GM21360 (cell line): ENCODE data around the gene TTLL11.
"Not testable (repeated sequence)": the region's sequence is repeated elsewhere in the genome, so short reads cannot be mapped to it uniquely, and the experiment has no call there.

Experiments used
- ATAC-seq: cut with Tn5 transposase; IDR thresholded peaks from one replicate; pipeline ENCODE4 v1.9.1; 2021; ENCODE audit warnings: mild to moderate bottlenecking, moderate library complexity; ENCODE audit not compliant: unreplicated experiment

TTLL11 gene

GRCh38 chr9:121807069-121807822 is 285.9 kb downstream of the TTLL11 start:
- no peak for ATAC-seq

GRCh38 chr9:121802753-121803152 is 290.4 kb downstream of the TTLL11 start:
- ATAC-seq: no peak

DNA sequence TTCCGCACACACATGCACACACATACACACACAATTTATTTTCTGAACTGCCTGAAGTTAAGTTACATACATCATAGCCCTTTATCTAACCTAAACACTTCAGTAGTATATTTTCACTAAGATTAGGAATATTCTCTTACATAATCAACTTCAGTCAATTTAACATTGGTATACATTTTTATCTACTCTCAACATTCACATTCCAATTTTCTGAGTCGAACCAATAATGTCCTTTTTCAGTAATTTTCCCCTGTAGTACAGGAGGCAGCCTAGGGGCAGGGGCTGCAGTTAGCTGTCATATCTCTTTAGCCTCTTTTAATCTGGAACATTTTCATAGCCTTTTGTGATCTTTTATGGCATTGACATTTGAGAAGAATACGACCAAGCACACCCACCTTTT is 291.5 kb downstream of the TTLL11 start:
- no peak for ATAC-seq

DNA sequence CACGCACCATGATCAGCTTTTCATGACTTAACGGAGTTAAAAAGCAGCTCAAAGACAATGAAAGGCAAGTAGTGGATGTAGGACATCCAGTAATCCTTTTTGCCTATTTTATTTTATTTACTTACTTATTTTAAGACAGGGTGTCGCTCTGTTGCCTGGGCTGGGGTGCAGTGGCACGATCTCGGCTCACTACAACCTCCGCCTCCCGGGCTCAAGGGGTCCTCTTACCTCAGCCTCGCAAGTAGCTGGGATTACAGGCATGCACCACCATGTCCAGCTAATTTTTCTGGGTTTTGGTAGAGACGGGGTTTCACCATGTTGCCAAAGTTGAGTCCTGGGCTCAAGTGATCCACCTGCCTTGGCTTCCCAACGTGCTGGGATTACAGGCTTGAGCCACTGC is 292.7 kb downstream of the TTLL11 start:
- no peak for ATAC-seq

GRCh38 chr9:121798941-121799340 is 294.2 kb downstream of the TTLL11 start:
- ATAC-seq: no peak

DNA sequence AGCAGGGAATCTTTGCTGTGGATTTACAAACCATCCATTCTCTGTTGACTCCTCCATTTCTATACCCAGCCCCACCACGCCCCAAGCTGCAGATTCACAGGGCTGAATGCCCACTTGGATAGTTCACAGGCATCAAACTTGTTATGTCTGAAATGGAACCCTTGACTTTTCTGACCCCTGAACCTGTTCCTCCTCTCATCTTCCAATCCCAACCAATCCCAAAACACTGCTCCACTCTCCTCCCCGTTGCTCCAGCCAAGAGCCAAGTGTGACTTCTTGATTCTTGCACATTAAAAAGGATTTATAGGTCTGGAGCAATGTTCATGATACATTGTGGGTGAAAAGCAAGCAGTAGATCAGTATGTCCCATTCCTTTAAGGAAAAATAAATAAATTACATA is 296.0 kb downstream of the TTLL11 start:
- ATAC-seq: no peak

GRCh38 chr9:121794334-121794733 is 298.8 kb downstream of the TTLL11 start:
- ATAC-seq: not testable (repeated sequence)

- not testable (repeated sequence) for ATAC-seq
Observed at GRCh38 chr9:121792476-121792875, 300.6 kb downstream of the TTLL11 start.

DNA sequence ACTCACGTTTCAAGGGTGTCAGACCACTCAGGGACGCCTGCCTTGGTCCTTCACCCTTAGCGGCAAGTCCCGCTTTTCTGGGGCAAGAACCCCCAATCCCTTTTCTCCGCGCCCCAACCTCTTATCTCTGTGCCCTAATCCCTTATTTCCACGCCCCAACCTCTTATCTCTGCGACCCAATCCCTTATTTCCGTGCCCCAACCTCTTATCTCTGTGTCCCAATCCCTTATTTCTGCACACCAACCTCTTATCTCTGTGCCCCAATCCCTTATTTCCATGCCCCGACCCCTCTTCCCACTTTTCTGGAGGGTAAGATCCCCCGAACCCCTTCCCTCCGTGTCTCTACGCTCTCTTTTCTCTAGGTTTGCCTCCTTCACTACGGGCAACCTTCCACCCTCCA is 302.3 kb downstream of the TTLL11 start:
- ATAC-seq: no peak

DNA sequence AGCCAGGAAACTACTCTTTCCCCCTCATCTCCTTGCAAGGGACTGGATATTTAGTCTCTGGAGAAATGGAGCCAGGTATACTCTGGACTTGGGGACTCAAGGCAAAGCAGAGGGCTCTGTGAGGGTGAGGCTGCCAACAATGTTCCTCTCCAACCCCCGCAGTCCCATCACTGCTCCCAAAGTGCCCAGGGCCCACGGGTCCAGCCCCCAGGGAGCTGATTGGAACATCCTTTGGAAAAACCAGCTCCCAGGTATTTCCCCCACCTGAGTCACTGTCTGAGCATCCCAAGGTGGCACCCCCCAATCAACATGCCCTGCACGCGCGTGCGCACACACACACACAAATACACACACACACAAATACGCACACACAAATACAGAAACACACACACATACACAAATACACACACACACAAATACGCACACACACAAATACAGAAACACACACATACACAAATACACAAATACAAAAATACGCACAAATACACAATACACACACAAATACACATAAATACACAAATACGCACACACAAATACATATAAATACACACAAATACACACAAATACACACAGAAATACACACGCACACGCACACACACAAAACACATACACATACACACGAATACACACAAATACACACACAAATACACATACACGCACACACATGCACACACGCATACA is 304.3 kb downstream of the TTLL11 start:
- no peak for ATAC-seq

- no peak for ATAC-seq
Observed at GRCh38 chr9:121786998-121787422, 306.1 kb downstream of the TTLL11 start.

DNA sequence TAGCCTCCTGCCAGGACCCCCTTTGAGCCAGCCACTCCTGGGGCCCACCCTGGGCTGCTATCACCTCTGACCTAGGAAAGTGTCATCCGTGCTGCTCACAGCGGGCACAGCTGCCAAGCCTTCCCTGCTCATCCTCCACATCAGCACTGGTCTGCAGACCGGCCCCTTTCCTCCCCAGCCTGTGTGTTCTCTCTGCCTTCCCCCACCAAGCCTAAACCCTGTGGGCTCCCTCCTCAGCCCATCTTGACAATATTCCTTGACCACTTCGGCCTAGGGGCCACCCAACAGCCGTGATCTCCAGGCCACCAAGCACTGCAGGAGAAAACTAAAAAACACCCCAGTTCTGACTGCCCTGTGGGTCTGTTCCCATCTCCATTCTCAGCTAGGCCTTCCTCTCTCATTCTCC is 306.6 kb downstream of the TTLL11 start:
- ATAC-seq: no peak

DNA sequence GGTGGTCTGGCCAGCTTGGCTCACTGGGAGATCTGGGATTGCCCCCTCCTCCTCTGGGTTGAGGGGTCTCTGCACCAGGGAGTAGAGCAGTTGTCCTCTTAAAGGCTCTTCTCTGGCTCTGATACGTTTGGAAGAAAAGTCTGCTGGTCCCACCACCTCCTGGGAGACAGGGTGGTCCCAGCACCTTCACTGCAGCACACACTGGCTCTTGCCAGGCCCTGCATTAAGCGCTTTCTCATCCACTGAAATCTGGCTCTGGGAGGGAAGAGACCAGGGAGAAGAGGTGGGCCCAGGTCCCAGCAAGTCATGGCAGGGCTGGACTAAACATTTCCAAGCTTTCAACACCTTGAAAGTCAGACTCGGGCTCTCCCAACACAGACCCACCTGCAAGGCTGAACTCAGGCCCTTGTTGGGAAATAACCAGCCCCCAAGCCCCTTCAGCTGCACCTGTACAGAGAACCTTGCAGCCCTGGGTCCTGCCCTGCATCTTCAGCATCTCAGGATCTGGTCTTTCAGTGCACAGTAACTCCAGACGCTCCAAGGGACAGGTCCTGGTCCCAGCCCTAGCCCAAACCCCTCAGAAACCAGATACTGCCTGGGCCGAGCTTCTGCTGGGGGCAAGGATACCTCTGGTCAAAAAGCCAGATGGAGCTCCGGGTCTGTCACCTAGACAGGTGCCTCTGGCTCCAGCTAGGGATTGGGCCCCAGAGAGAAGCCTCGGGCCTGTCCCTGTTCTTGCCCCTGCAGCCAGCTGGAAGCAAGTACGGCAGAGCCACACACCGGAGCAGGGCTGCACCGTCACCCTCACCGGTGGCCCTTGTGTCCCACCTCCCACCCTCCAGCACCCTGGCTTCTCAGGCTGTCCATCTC is 307.2 kb downstream of the TTLL11 start:
- ATAC-seq: no peak

GRCh38 chr9:121784731-121785411 is 308.2 kb downstream of the TTLL11 start:
- no peak for ATAC-seq

DNA sequence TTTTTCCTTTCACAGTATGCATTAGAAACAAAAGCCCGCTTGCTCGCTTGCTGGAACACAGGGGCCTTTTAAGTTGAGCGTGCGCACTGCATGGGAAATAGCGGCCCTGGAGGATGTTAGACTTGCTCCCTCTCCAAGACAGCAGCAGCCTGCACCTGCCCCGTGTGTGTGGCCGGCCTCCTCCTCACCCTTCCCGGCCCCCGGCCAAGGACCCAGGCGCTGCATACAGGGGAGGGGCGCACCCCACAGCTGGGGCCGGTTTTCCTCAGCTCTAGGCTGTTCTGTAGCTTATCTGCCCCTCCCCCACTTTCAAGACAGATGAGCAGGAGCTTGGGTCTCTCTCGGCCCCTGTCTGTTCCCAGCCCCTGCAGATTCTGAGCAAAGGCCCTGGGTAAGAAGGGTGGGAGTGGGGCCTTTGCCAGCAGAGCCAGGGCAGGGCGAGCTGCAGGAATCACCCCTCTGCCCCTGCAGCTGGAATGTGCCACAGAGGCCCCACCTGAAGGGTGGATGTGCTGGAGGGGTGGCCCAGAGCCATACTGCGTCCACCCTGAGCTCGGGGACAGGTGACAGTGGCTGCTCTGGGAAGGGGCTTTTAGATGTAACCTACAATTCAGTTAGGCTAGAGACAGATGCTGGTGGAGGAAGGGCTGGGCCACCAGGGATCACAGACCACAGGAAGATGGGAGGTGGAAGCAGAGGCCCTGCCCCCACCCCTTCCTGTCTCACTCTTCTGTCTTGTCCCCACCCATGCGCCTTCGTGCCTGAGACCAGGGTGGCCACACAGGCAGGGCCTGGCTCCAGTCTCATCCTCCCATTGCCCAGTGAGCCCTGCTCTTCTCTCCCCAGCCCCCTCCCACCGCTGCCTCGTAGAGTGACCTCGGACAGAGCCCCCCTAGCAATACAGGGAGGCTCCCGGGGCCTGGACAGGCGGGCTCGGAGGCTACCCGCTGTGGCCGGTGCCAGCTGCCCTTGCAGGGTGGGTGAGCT is 309.3 kb downstream of the TTLL11 start:
- ATAC-seq: no peak

DNA sequence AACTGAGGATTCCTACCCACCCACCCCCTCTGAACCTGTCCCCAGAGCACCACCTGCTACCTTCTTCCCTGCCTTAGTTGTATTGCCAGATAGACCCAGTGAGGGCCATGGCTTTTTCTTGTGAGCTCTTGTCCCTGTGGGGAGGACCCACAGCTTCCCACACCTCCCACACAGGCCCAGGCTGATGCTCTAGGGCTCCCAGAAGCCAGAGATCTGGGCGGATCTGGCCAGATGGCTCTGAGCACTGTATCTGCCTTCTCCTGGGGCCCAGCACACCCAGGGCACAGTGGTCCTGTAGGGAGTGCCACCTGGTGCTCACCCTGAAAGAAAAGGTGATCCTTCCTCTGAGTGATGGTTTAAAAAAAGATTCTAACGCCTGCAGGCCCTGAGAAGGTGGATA is 310.0 kb downstream of the TTLL11 start:
- no peak for ATAC-seq

- no peak for ATAC-seq
Observed at GRCh38 chr9:121782514-121783110, 310.5 kb downstream of the TTLL11 start.

- ATAC-seq: no peak
Observed at GRCh38 chr9:121781701-121782464, 311.2 kb downstream of the TTLL11 start.

- no peak for ATAC-seq
Observed at GRCh38 chr9:121781145-121781548, 312.0 kb downstream of the TTLL11 start.
